ENCODE data around the gene SLC9A8.

DNA sequence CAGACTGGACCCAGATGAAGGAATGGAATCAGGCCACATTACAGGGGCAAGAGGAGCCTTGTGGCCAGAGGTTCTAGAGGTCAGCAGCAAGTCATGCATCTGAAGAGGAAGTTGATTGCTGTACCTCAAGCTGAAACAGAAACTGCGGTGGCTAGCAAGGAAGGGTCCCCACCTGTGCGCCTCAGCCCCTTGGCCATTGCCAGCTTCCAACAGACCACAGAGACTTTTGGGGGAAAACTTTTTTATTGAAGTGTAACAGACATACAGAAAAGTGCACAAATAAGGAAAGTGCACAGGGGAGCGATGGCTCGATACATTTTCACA is 26.8 kb upstream of the SLC9A8 start:
- TF ChIP-seq TOX (CRISPR knock-in tag; IDR thresholded peaks at IDR 0.05; ENCODE audit: borderline replicate concordance) (no peak), ISL1 (CRISPR knock-in tag; IDR thresholded peaks at IDR 0.05) (no peak), ZFP3 (CRISPR knock-in tag; IDR thresholded peaks at IDR 0.05) (no peak), ZC3H10 (CRISPR knock-in tag; IDR thresholded peaks at IDR 0.05) (no peak), ARNTL (CRISPR knock-in tag; IDR thresholded peaks at IDR 0.05; ENCODE audit: borderline replicate concordance, low read depth) (no peak), ZNF8 (CRISPR knock-in tag; IDR thresholded peaks at IDR 0.05) (no peak), CSDC2 (CRISPR knock-in tag; IDR thresholded peaks at IDR 0.05) (no peak)

Data from SK-N-SH treated with all-trans-retinoic acid at 6 μM for 48 hours (cell line).